ENCODE measurements around the gene TNP2. TPM values are rescaled to one million over a fixed set of nuclear protein-coding genes. Genes with fewer than 3 reads are reported as not detected.

The TNP2 gene
- total RNA-seq, 8 experiments from 2014 or later = 0.17 to 0.66 (median 0.55) TPM; not detected in 2

GRCh38 chr16:11270602-11271162 lies 1.6 kb upstream of the TNP2 start:
- Histone ChIP-seq H3K4me3 (no peak overlapping the region), H3K4me1 (replicated peaks in 1 of 2) (peaks cover 3 to 5% of the 10 kb centered on the region in 2 donors), H3K27ac (no peak overlapping the region)
- in situ Hi-C loops (cut with MboI; ENCODE audit: low pct_unique_long_range_greater_than_20kb in 2 of 9, low sequenced_read_pairs in 9 of 9, unreplicated experiment in 9 of 9) = loop anchor here in 5 of 9 experiments (25.0 kb wide), 1 partner anchor 308 kb away; no protein-coding TSS in a partner anchor
- no peak for ATAC-seq (replicated peaks in 6 of 8)
- WGBS, 10 experiments = 37 to 100% (median 94%) methylated on average over 1 to 2 of the region's 2 CpGs; no CpG with 5 or more reads in 2 of the 10 experiments

GRCh38 chr16:11265124-11265523 lies 4.0 kb downstream of the TNP2 start:
- in situ Hi-C loops (cut with MboI; ENCODE audit: low pct_unique_long_range_greater_than_20kb in 2 of 9, low sequenced_read_pairs in 9 of 9, unreplicated experiment in 9 of 9) = loop anchor here in 5 of 9 experiments (25.0 kb wide), 1 partner anchor 303 kb away; no protein-coding TSS in a partner anchor
- ATAC-seq (replicated peaks in 6 of 8) = no peak
- WGBS, 10 experiments = 17 to 92% (median 83%) methylated on average over 1 to 6 of the region's 7 CpGs; no CpG with 5 or more reads in 4 of the 10 experiments
- no peaks in the 10 kb centered on the region for H3K4me1 ChIP-seq (replicated peaks in 1 of 2)
- H3K4me3 ChIP-seq = no peak overlapping the region
- H3K27ac ChIP-seq = no peak overlapping the region

- no peak for ATAC-seq (replicated peaks in 6 of 8)
- in situ Hi-C loops (cut with MboI; ENCODE audit: low pct_unique_long_range_greater_than_20kb in 2 of 9, low sequenced_read_pairs in 9 of 9, unreplicated experiment in 9 of 9) = loop anchor here in 5 of 9 experiments (25.0 kb wide), 1 partner anchor 302 kb away; no protein-coding TSS in a partner anchor
- Histone ChIP-seq H3K27ac (no peak overlapping the region), H3K4me3 (no peak overlapping the region), H3K4me1 (replicated peaks in 1 of 2) (no peaks in the 10 kb centered on the region)
- 53 to 96% (median 84%) methylated on average over 2 to 4 of the region's 9 CpGs; no CpG with 5 or more reads in 4 of the 10 experiments for WGBS, 10 experiments
Measured at GRCh38 chr16:11264155-11264832, 4.8 kb downstream of the TNP2 start.

- no peaks in the 10 kb centered on the region for H3K4me1 ChIP-seq (replicated peaks in 1 of 2)
- in situ Hi-C loops (cut with MboI; ENCODE audit: low pct_unique_long_range_greater_than_20kb in 2 of 9, low sequenced_read_pairs in 9 of 9, unreplicated experiment in 9 of 9) = loop anchor here in 5 of 9 experiments (25.0 kb wide), 1 partner anchor 301 kb away; no protein-coding TSS in a partner anchor
- WGBS, 10 experiments = 45 to 85% (median 69%) methylated on average over 1 to 4 of the region's 4 CpGs; no CpG with 5 or more reads in 4 of the 10 experiments
- no peak for ATAC-seq (replicated peaks in 6 of 8)
- H3K27ac ChIP-seq = no peak overlapping the region
- H3K4me3 ChIP-seq = no peak overlapping the region
Measured at GRCh38 chr16:11263737-11264136, 5.4 kb downstream of the TNP2 start.

GRCh38 chr16:11262915-11263314 lies 6.2 kb downstream of the TNP2 start:
- Histone ChIP-seq H3K4me1 (replicated peaks in 1 of 2) (no peaks in the 10 kb centered on the region), H3K27ac (no peak overlapping the region), H3K4me3 (no peak overlapping the region)
- in situ Hi-C loops (cut with MboI; ENCODE audit: low pct_unique_long_range_greater_than_20kb in 2 of 9, low sequenced_read_pairs in 9 of 9, unreplicated experiment in 9 of 9) = loop anchor here in 5 of 9 experiments (25.0 kb wide), 1 partner anchor 301 kb away; no protein-coding TSS in a partner anchor
- 70 to 100% (median 83%) methylated on average over 1 to 8 of the region's 8 CpGs; no CpG with 5 or more reads in 2 of the 10 experiments for WGBS, 10 experiments
- no peak for ATAC-seq (replicated peaks in 6 of 8)

GRCh38 chr16:11260596-11260966 lies 8.5 kb downstream of the TNP2 start:
- ATAC-seq (replicated peaks in 6 of 8) = no peak
- Histone ChIP-seq H3K4me1 (replicated peaks in 1 of 2) (no peaks in the 10 kb centered on the region), H3K27ac (no peak overlapping the region), H3K4me3 (no peak overlapping the region)
- in situ Hi-C loops (cut with MboI; ENCODE audit: low pct_unique_long_range_greater_than_20kb in 2 of 9, low sequenced_read_pairs in 9 of 9, unreplicated experiment in 9 of 9) = loop anchor here in 5 of 9 experiments (25.0 kb wide), 1 partner anchor 298 kb away; no protein-coding TSS in a partner anchor
- 40 to 72% (median 59%) methylated on average over 1 to 3 of the region's 3 CpGs; no CpG with 5 or more reads in 4 of the 10 experiments for WGBS, 10 experiments

GRCh38 chr16:11259655-11260595 lies 9.2 kb downstream of the TNP2 start:
- ATAC-seq (replicated peaks in 6 of 8) = no peak
- Histone ChIP-seq H3K27ac (no peak overlapping the region), H3K4me1 (replicated peaks in 1 of 2) (no peaks in the 10 kb centered on the region), H3K4me3 (no peak overlapping the region)
- in situ Hi-C loops (cut with MboI; ENCODE audit: low pct_unique_long_range_greater_than_20kb in 2 of 9, low sequenced_read_pairs in 9 of 9, unreplicated experiment in 9 of 9) = loop anchor here (10.0 to 25.0 kb wide), 2 partner anchors 295 to 298 kb away; no protein-coding TSS in a partner anchor
- WGBS, 10 experiments = 60 to 100% (median 85%) methylated on average over 1 to 8 of the region's 12 CpGs; no CpG with 5 or more reads in 2 of the 10 experiments

- ATAC-seq (replicated peaks in 6 of 8) = no peak
- 19 to 91% (median 74%) methylated on average over 1 to 8 of the region's 15 CpGs; no CpG with 5 or more reads in 4 of the 10 experiments for WGBS, 10 experiments
- Histone ChIP-seq H3K4me1 (replicated peaks in 1 of 2) (peaks cover 2 to 3% of the 10 kb centered on the region in 2 donors), H3K4me3 (no peak overlapping the region), H3K27ac (no peak overlapping the region)
- in situ Hi-C loops (cut with MboI; ENCODE audit: low pct_unique_long_range_greater_than_20kb in 2 of 9, low sequenced_read_pairs in 9 of 9, unreplicated experiment in 9 of 9) = loop anchor here (10.0 to 25.0 kb wide), 2 partner anchors 294 to 297 kb away; no protein-coding TSS in a partner anchor
Measured at GRCh38 chr16:11258553-11259492, 10.3 kb downstream of the TNP2 start.

GRCh38 chr16:11257131-11257938 lies 11.8 kb downstream of the TNP2 start:
- in situ Hi-C loops (cut with MboI; ENCODE audit: low pct_unique_long_range_greater_than_20kb in 2 of 9, low sequenced_read_pairs in 9 of 9, unreplicated experiment in 9 of 9) = loop anchor here (10.0 to 25.0 kb wide), 2 partner anchors 293 to 295 kb away; no protein-coding TSS in a partner anchor
- peak; percentile 6 to 36 (median 17) for ATAC-seq (replicated peaks in 6 of 8)
- WGBS, 10 experiments = 33 to 92% (median 90%) methylated on average over 1 to 5 of the region's 21 CpGs; no CpG with 5 or more reads in 7 of the 10 experiments
- Histone ChIP-seq H3K27ac (no peak overlapping the region), H3K4me1 (replicated peaks in 1 of 2) (peaks cover 2 to 3% of the 10 kb centered on the region in 2 donors), H3K4me3 (peak overlapping the region in 3 of 5 donors; percentile 70 to 75 (median 73))

- WGBS, 10 experiments = 0% methylated on average over 2 of the region's 32 CpGs; no CpG with 5 or more reads in 9 of the 10 experiments
- Histone ChIP-seq H3K4me1 (replicated peaks in 1 of 2) (peaks cover 2 to 6% of the 10 kb centered on the region in 2 donors), H3K4me3 (peak overlapping the region; percentile 70 to 92 (median 75)), H3K27ac (peak overlapping the region in 1 of 2 donors; percentile 72)
- in situ Hi-C loops (cut with MboI; ENCODE audit: low pct_unique_long_range_greater_than_20kb in 2 of 9, low sequenced_read_pairs in 9 of 9, unreplicated experiment in 9 of 9) = loop anchor here (10.0 to 25.0 kb wide), 2 partner anchors 292 to 294 kb away; no protein-coding TSS in a partner anchor
- peak; percentile 1 to 11 (median 4) for ATAC-seq (replicated peaks in 6 of 8)
Measured at GRCh38 chr16:11256661-11257130, 12.4 kb downstream of the TNP2 start.
